ENCODE measurements around the gene UPP1.
"Not testable (repeated sequence)": the region's sequence is repeated elsewhere in the genome, so short reads cannot be mapped to it uniquely, and the experiment has no call there.

Gene UPP1

DNA sequence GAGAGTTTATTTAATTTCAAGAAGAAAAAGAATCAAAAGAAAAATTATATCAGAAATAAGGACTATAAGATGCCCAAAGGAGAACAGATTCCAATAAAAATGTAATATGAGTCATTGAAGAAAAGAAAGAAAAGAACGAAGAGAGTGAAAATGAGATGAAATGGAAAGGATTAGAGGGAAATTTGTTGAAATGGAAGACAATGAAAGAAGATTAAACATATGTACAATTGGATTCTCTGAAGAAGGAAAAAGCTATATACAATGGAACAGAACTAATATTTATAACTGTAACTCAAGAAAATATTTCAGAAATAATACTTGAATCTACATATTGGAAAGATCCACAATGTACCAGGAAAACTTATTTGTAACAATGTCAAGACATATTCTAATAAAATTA is 25.1 kb upstream of the UPP1 start:
- no peaks in the 10 kb centered on the region for H3K36me3 ChIP-seq (ENCODE audit: insufficient read depth, low read length)
- no peaks in the 10 kb centered on the region for H3K9me3 ChIP-seq (ENCODE audit: low read length)
- no peak overlapping the region for H2AFZ ChIP-seq (ENCODE audit: low read depth, low read length)
- H3K4me1 ChIP-seq (ENCODE audit: insufficient read depth, low read length), result peaks cover 16% of the 10 kb centered on the region
- H3K4me3 ChIP-seq (ENCODE audit: low read length), result no peak overlapping the region
- no peaks in the 10 kb centered on the region for H3K27me3 ChIP-seq (ENCODE audit: insufficient read depth, low read length)

DNA sequence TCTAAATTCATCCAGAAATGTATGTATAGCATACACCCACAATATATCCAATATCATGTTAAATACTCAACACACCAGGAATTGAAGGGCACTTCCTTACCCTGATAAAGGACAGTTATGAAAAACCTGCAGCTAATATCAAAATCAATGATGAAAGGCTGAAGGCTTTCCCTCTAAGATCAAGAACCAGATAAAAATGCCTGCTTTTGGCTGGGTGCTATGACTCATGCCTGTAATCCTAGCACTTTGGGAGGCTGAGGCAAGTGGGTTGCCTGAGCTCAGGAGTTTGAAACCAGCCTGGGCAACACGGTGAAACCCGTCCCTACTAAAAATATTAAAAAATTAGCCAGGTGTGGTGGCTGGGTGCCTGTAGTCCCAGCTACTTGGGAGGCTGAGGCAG is 21.6 kb upstream of the UPP1 start:
- H3K4me1 ChIP-seq (ENCODE audit: insufficient read depth, low read length), result peaks cover 9% of the 10 kb centered on the region
- peaks cover 4% of the 10 kb centered on the region for H3K9me3 ChIP-seq (ENCODE audit: low read length)
- H2AFZ ChIP-seq (ENCODE audit: low read depth, low read length), result no peak overlapping the region
- no peaks in the 10 kb centered on the region for H3K27me3 ChIP-seq (ENCODE audit: insufficient read depth, low read length)
- no peaks in the 10 kb centered on the region for H3K36me3 ChIP-seq (ENCODE audit: insufficient read depth, low read length)
- H3K4me3 ChIP-seq (ENCODE audit: low read length), result no peak overlapping the region

DNA sequence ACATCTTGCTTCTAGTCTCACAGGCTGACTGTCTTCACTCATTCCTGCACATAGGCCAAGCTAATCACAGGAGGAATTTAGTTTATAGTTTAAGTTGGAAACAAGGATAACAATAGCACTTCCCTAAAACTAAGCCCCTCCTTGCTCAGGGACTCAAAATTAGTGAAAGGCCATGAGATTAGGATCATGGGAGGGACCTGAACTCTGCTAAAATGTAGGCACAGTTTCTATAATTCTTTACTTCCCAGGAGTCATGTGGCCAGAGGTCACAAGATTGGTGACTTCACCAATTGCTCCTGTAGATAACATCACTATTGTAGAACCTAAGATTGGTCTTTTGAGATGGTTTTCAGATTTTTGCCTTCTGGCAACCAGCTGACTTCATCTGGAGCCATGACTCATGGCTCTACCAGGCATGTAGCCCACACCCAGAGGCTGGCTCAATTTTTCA is 14.8 kb upstream of the UPP1 start:
- Histone ChIP-seq H3K4me3 (ENCODE audit: low read length) (no peak overlapping the region), H3K9me3 (ENCODE audit: low read length) (peaks cover 4% of the 10 kb centered on the region), H2AFZ (ENCODE audit: low read depth, low read length) (no peak overlapping the region), H3K4me1 (ENCODE audit: insufficient read depth, low read length) (no peaks in the 10 kb centered on the region), H3K27me3 (ENCODE audit: insufficient read depth, low read length) (no peaks in the 10 kb centered on the region), H3K36me3 (ENCODE audit: insufficient read depth, low read length) (no peaks in the 10 kb centered on the region)

DNA sequence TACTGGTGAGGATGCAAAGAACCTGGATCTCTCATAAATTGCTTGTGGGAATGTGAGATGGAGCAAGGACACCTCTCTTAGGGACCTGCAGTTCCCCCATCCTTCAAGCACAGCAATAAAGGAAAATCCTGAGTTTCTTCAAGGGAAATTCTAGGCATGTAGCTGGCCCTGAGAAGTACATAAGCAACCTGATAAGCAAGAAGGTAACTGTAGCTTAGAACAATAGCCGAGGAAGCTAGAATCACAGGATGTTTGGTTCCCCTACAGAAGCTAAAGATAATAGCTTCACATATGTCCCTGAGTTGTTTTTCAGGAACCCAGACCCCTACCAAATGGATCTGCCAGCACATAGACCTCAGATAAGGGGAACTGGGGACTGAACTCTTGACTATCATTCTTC is 11.6 kb upstream of the UPP1 start:
- H3K27me3 ChIP-seq (ENCODE audit: insufficient read depth, low read length), result no peaks in the 10 kb centered on the region
- no peaks in the 10 kb centered on the region for H3K4me1 ChIP-seq (ENCODE audit: insufficient read depth, low read length)
- no peaks in the 10 kb centered on the region for H3K9me3 ChIP-seq (ENCODE audit: low read length)
- no peak overlapping the region for H3K4me3 ChIP-seq (ENCODE audit: low read length)
- no peaks in the 10 kb centered on the region for H3K36me3 ChIP-seq (ENCODE audit: insufficient read depth, low read length)
- no peak overlapping the region for H2AFZ ChIP-seq (ENCODE audit: low read depth, low read length)

DNA sequence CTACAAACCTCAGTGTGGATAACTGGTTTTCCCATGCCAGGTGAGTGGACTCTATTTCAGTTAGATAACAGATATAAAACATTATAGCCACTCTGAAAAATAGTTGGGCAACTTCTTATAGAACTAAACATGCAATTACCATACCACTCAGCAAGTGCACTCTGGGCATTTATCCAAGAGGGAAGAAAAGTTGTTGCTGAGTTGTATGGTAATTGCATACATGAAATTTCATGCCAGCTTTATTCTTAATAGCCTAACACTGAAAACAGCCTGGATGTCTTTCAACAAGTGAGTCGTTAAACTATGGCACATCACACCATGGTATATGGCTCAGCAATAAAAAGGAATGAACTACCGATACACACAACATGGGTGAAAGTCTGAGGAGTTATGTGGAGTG is 10.6 kb upstream of the UPP1 start:
- H3K9me3 ChIP-seq (ENCODE audit: low read length), result no peaks in the 10 kb centered on the region
- H3K27me3 ChIP-seq (ENCODE audit: insufficient read depth, low read length), result no peaks in the 10 kb centered on the region
- H3K4me3 ChIP-seq (ENCODE audit: low read length), result no peak overlapping the region
- no peaks in the 10 kb centered on the region for H3K36me3 ChIP-seq (ENCODE audit: insufficient read depth, low read length)
- peaks cover 5% of the 10 kb centered on the region for H3K4me1 ChIP-seq (ENCODE audit: insufficient read depth, low read length)
- H2AFZ ChIP-seq (ENCODE audit: low read depth, low read length), result no peak overlapping the region

DNA sequence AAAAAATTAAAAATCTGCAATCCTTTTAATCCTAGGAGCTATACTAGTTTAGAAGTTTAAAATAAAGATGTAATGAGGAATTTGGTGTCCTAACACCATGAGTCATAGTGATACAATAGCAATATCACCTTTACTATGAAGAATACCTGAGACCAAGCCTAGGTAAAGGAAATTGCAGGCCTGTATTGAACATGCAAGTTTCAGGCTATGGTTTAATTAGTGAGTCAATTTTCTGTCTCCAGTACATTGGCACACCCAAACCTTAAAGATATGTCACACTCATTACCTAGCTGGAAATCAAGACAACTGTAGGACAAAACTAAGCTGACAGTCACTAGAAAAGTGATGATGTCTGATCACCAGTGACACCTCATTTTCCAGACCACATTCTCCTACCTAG is 6.7 kb upstream of the UPP1 start:
- H3K36me3 ChIP-seq (ENCODE audit: insufficient read depth, low read length); H3K27me3 ChIP-seq (ENCODE audit: insufficient read depth, low read length); H3K9me3 ChIP-seq (ENCODE audit: low read length); H2AFZ ChIP-seq (ENCODE audit: low read depth, low read length); H3K4me3 ChIP-seq (ENCODE audit: low read length): not testable (repeated sequence)
- peaks cover 27% of the 10 kb centered on the region for H3K4me1 ChIP-seq (ENCODE audit: insufficient read depth, low read length)

DNA sequence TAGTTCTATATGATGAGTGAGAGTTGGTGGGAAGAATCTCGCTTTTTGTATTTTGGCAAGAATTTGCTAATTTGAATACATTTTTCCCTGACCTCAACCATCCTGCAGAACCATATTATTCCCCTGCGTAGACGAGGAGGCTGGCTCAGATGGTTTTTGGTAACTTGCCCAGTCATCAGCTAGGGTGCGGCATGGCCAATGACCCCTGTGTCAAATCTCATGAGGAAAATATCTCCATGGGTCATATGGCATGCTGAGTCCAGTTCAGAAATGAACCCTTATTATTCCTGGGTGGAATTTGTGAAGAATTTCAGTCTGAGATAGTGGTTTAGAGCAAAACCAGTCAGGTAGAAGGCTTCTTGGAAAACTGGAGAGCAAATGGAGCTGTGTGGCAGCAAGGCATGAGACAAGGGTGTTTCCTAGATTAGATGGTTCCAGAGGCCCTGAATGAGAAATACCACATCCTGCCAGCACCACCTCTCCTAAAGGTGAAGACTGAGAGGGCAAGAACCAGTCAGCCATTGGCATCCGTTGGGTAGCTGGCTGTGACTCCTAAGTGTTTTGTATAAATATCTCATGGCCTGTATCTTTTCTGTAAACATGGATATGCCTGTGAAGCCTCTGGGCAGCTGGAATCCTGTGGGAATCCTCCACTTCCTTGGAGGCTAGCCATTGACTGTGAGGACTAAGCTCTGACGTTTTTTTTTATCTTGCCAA is 5.8 kb upstream of the UPP1 start:
- no peak overlapping the region for H3K4me3 ChIP-seq (ENCODE audit: low read length)

DNA sequence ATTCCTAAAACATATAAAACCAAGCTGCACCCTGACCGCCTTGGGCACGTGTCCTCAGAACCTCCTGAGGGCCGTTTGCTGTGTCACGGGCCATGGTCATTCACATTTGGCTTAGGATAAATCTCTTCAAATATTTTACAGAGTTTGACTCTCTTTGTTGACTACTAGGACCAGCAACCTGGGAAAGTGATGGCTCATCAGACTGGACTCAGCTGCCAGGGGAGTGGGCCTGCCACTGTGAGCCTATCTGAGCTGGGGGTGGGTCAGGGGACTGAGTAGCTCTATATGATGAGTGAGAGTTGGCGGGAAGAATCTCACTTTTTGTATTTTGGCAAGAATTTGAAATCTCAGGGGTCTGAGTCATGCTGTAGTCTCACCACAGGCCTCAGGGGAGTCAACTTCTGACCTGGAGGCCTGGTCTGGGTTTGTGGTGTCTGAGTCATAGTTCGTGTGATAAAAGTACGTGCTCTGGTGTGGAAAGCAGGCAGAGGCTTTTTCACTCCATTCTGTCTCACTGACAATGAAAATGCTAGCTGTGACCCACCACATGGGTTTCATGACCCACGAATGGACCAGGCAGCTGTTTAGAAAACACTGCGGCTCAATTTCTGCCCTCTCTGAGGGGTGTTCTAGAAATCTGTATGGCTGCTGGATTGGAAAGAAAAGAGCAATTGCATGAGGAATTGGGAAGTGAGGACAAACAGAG is 4.2 kb upstream of the UPP1 start:
- no peaks in the 10 kb centered on the region for H3K36me3 ChIP-seq (ENCODE audit: insufficient read depth, low read length)
- peak overlapping the region; percentile 22 for H2AFZ ChIP-seq (ENCODE audit: low read depth, low read length)
- H3K4me3 ChIP-seq (ENCODE audit: low read length), result no peak overlapping the region
- H3K27me3 ChIP-seq (ENCODE audit: insufficient read depth, low read length), result no peaks in the 10 kb centered on the region
- no peaks in the 10 kb centered on the region for H3K9me3 ChIP-seq (ENCODE audit: low read length)
- peaks cover 31% of the 10 kb centered on the region for H3K4me1 ChIP-seq (ENCODE audit: insufficient read depth, low read length)

More for the DNA sequence above, 5.8 kb upstream of the UPP1 start:
- H2AFZ ChIP-seq (ENCODE audit: low read depth, low read length), result no peak overlapping the region
- no peaks in the 10 kb centered on the region for H3K27me3 ChIP-seq (ENCODE audit: insufficient read depth, low read length)
- no peaks in the 10 kb centered on the region for H3K9me3 ChIP-seq (ENCODE audit: low read length)
- H3K4me1 ChIP-seq (ENCODE audit: insufficient read depth, low read length), result peaks cover 27% of the 10 kb centered on the region
- H3K36me3 ChIP-seq (ENCODE audit: insufficient read depth, low read length), result no peaks in the 10 kb centered on the region

DNA sequence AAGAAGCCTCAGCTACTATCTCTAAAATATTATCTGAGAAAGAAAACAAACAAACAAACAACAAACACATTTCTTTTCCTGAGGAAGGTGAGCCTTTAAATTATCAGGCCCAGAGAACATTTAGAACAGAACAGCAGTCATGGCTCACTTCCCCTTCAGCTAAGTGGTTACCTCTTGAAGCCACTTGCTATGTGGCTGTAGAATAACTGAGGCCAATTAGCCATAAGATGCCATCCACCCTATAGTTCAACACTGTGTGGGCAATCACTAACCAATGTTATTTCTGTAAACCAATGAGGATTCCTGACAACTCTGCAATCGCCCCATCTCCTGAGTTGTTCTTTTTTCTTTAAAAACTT is 3.7 kb upstream of the UPP1 start:
- Histone ChIP-seq H3K9me3 (ENCODE audit: low read length) (no peaks in the 10 kb centered on the region), H3K27me3 (ENCODE audit: insufficient read depth, low read length) (no peaks in the 10 kb centered on the region), H3K4me1 (ENCODE audit: insufficient read depth, low read length) (peaks cover 31% of the 10 kb centered on the region), H3K4me3 (ENCODE audit: low read length) (no peak overlapping the region), H3K36me3 (ENCODE audit: insufficient read depth, low read length) (no peaks in the 10 kb centered on the region), H2AFZ (ENCODE audit: low read depth, low read length) (peak overlapping the region; percentile 22)

DNA sequence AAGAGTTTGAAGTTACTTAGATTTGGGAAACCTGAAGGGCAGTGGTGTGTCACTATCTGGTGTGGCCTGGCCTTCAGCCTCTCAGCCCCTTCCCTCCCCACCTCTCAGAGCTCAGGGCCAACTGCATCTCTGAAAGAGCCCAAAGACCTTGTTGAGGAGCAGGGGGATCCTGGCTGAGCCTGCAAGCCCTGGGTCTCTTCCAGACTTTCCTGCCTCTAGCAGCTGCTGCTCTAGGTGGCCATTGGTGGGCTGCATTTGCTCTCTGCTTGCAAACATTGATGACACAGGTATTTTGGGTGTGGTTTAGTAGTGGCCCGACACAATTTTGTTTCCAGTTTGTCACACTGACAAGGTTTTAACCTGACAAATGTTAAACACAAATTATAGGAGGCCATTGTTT is 3.1 kb upstream of the UPP1 start:
- Histone ChIP-seq H3K9me3 (ENCODE audit: low read length) (no peaks in the 10 kb centered on the region), H3K36me3 (ENCODE audit: insufficient read depth, low read length) (no peaks in the 10 kb centered on the region), H2AFZ (ENCODE audit: low read depth, low read length) (no peak overlapping the region), H3K4me1 (ENCODE audit: insufficient read depth, low read length) (peaks cover 36% of the 10 kb centered on the region), H3K27me3 (ENCODE audit: insufficient read depth, low read length) (no peaks in the 10 kb centered on the region), H3K4me3 (ENCODE audit: low read length) (no peak overlapping the region)

DNA sequence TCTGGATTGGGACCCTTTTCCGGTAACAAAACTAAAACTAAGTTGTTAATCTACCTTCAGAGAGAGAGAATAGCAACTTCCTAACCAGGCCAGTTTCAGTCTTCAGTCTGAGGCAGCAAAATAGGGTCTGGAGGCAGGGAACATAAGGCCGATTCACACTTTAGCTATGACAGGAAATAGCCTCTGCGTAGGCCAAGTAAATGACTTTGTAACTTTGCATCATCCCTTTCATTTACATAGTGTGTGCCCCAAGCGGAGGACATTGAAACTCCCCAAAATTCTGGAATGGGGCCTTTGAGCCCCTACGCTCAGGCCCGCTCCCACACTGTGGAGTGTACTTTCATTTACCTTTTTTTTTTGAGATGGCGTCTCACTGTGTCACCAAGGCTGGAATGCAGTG is 1.7 kb upstream of the UPP1 start:
- no peak overlapping the region for H2AFZ ChIP-seq (ENCODE audit: low read depth, low read length)
- no peak overlapping the region for H3K4me3 ChIP-seq (ENCODE audit: low read length)
- peaks cover 9% of the 10 kb centered on the region for H3K36me3 ChIP-seq (ENCODE audit: insufficient read depth, low read length)
- peaks cover 40% of the 10 kb centered on the region for H3K4me1 ChIP-seq (ENCODE audit: insufficient read depth, low read length)
- H3K27me3 ChIP-seq (ENCODE audit: insufficient read depth, low read length), result no peaks in the 10 kb centered on the region
- no peaks in the 10 kb centered on the region for H3K9me3 ChIP-seq (ENCODE audit: low read length)

DNA sequence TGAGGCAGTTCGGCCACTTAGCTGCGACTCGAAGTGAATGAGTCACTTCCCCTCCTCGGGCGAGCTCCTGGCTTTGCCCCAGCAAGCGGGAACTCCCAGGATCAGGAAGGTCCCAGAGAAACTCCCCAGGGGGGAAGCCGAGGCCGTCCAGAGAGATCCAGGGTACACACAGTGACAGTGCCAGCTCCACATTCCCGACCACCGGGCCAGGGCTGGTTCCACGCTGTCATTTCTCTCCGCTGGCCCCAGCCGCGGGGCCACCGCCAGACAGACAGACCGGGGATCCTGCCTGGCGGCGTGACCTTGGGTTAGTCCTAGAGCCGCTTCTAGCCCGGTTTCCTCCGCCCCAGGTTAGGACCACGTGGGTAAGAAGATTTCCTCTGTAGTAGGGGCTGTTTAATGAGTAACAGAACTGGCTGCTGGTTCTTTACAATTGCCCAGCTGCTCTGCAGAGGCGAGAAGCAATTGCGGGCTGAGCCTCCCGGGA is 463 bp upstream of the UPP1 start:
- no peaks in the 10 kb centered on the region for H3K27me3 ChIP-seq (ENCODE audit: insufficient read depth, low read length)
- H3K9me3 ChIP-seq (ENCODE audit: low read length), result no peaks in the 10 kb centered on the region
- H3K36me3 ChIP-seq (ENCODE audit: insufficient read depth, low read length), result peaks cover 15% of the 10 kb centered on the region
- peaks cover 34% of the 10 kb centered on the region for H3K4me1 ChIP-seq (ENCODE audit: insufficient read depth, low read length)
- peak overlapping the region; percentile 87 for H3K4me3 ChIP-seq (ENCODE audit: low read length)
- peak overlapping the region; percentile 64 for H2AFZ ChIP-seq (ENCODE audit: low read depth, low read length)

DNA sequence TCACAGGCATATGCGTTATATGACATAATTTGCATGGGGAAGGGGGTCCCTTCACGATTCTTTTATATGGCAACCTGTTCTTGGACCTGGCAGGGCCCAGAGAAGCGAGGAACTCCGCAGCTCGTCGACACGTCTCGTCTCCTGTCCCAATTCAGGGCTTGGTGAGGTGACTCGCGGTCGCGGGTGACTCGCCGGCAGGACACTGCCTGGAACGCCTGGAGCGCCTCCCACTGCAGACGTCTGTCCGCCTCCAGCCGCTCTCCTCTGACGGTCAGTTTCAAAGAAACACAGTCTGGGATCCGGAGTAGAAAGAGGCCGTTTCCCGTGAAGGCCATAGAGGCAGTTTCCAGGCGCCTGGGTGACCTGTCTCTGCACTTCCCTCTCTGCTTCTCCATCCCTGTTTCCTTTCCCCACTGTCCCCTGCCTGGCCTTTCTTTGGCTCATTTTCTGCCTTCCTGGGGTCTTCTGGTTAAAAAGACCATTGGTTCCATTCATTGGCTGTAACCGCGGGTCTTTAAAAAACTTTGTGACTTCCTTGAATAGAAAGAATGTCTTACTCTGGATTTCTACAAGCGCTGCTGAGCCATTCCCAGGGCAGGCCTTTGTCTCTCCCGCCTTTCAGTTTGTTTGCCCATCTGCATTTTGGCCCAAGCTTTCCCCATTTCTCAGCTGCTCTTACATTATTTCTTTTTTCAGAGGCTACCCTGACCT is 1.2 kb downstream of the UPP1 start:
- H3K36me3 ChIP-seq (ENCODE audit: insufficient read depth, low read length), result peaks cover 26% of the 10 kb centered on the region
- H3K9me3 ChIP-seq (ENCODE audit: low read length), result no peaks in the 10 kb centered on the region
- H3K4me1 ChIP-seq (ENCODE audit: insufficient read depth, low read length), result peaks cover 25% of the 10 kb centered on the region
- H3K27me3 ChIP-seq (ENCODE audit: insufficient read depth, low read length), result no peaks in the 10 kb centered on the region
- peak overlapping the region; percentile 87 for H3K4me3 ChIP-seq (ENCODE audit: low read length)
- peak overlapping the region; percentile 96 for H2AFZ ChIP-seq (ENCODE audit: low read depth, low read length)
